H1 (cell line): Measurements from ENCODE around the gene KDM6A. TPM values are rescaled to one million over a fixed set of nuclear protein-coding genes. Genes with fewer than 3 reads are reported as not detected.
"Not testable (repeated sequence)": the region's sequence is repeated elsewhere in the genome, so short reads cannot be mapped to it uniquely, and the experiment has no call there.

Source experiments
- CTCF ChIA-PET: fragments of 300-600 bp; sonication (Branson Sonifier 250); formaldehyde crosslinking; loops from one replicate; lab custom pipeline; 2021; ENCODE audit not compliant: partially characterized antibody; lab: Charles Lee
- POLR2A ChIA-PET: fragments of 300-600 bp; sonication (Branson Sonifier 250); formaldehyde crosslinking; loops from one replicate; lab custom pipeline; 2021; ENCODE audit warnings: inconsistent platforms; ENCODE audit not compliant: partially characterized antibody; lab: Charles Lee
- DNase-seq, 2 experiments: peaks; one replicate each; pipeline versions ENCODE4 v3.0.0 to v3.0.0-alpha.2; 2010 to 2022; ENCODE audit warnings: low spot score in 2 of 2, low read depth in 1 of 2, mixed read lengths in 1 of 2
- FAIRE-seq: peaks from 2 replicates; lab custom pipeline; 2011; peaks lifted over from hg19 to GRCh38; lab: Jason Lieb, UNC
- H2AFZ ChIP-seq: 2 replicates; pipeline ENCODE4 v1.8.1; 2012; ENCODE audit warnings: low read length, inconsistent platforms
- H2AK5ac ChIP-seq: 2 replicates; pipeline ENCODE4 v1.6.1; 2013; ENCODE audit warnings: low read depth, low read length
- H2BK120ac ChIP-seq: replicated peaks from 2 replicates; pipeline ENCODE3; 2013; ENCODE audit warnings: low read depth, low read length, inconsistent platforms
- H2BK12ac ChIP-seq: 2 replicates; pipeline ENCODE4 v1.6.1; 2013; ENCODE audit warnings: low read depth, low read length
- H2BK15ac ChIP-seq: 2 replicates; pipeline ENCODE4 v1.6.1; 2013; ENCODE audit warnings: low read length
- H2BK20ac ChIP-seq: 2 replicates; pipeline ENCODE4 v1.6.1; 2013; ENCODE audit warnings: low read length
- H2BK5ac ChIP-seq: 2 replicates; pipeline ENCODE4 v1.6.1; 2013; ENCODE audit warnings: low read depth, low read length
- H3K14ac ChIP-seq: 2 replicates; pipeline ENCODE4 v1.6.1; 2013; ENCODE audit warnings: inconsistent platforms; ENCODE audit not compliant: insufficient read length
- H3K18ac ChIP-seq: 2 replicates; pipeline ENCODE4 v1.6.1; 2013; ENCODE audit warnings: low read length; ENCODE audit errors: extremely low read depth
- H3K23ac ChIP-seq: 2 replicates; pipeline ENCODE4 v1.6.1; 2013; ENCODE audit warnings: inconsistent platforms; ENCODE audit not compliant: insufficient read length
- H3K23me2 ChIP-seq: 2 replicates; pipeline ENCODE4 v1.6.1; 2013; ENCODE audit warnings: low read depth, low read length
- H3K27ac ChIP-seq: 2 replicates; pipeline ENCODE4 v1.6.1; 2011; ENCODE audit warnings: low read depth, low read length, inconsistent platforms
- H3K27me3 ChIP-seq, 4 experiments: replicated peaks in 1 of 4; 1 replicate in 1 of 4; 2 replicates in 3 of 4; pipeline versions ENCODE4 v1.6.1 to v1.8.1; 2011 to 2013; ENCODE audit warnings: low read length in 3 of 4, mild to moderate bottlenecking in 3 of 4, inconsistent platforms in 2 of 4, mixed read lengths in 2 of 4, moderate library complexity in 1 of 4; ENCODE audit not compliant: control insufficient read depth in 3 of 4, insufficient read depth in 3 of 4; ENCODE audit errors: extremely low read depth in 1 of 4
- H3K36me3 ChIP-seq, 4 experiments: 2 replicates each; pipeline versions ENCODE4 v1.6.1 to v1.8.1; 2011 to 2013; ENCODE audit warnings: mild to moderate bottlenecking in 4 of 4, low read length in 3 of 4, moderate library complexity in 2 of 4, control low read depth in 1 of 4, inconsistent platforms in 1 of 4; ENCODE audit not compliant: insufficient read depth in 4 of 4, control insufficient read depth in 2 of 4
- H3K4ac ChIP-seq: replicated peaks from 2 replicates; pipeline ENCODE3; 2013; ENCODE audit warnings: low read length, low read depth, mixed read lengths, inconsistent platforms; ENCODE audit not compliant: insufficient read length
- H3K4me1 ChIP-seq, 4 experiments: replicated peaks in 1 of 4; 1 replicate in 1 of 4; 2 replicates in 3 of 4; pipeline versions ENCODE4 v1.6.1 to v1.8.1; 2011 to 2013; ENCODE audit warnings: low read length in 3 of 4, inconsistent platforms in 2 of 4, mixed read lengths in 1 of 4; ENCODE audit not compliant: insufficient read depth in 4 of 4, control insufficient read depth in 3 of 4
- H3K4me2 ChIP-seq, 2 experiments: 2 replicates each; pipeline versions ENCODE4 v1.6.1 to v1.8.1; 2011 to 2013; ENCODE audit warnings: low read depth in 2 of 2, low read length in 2 of 2, control low read depth in 1 of 2, inconsistent platforms in 1 of 2, mild to moderate bottlenecking in 1 of 2; ENCODE audit not compliant: insufficient read depth in 1 of 2
- H3K4me3 ChIP-seq, 4 experiments: fragments of 200-600, 300-600 bp in 1 of 4; sonication (generic), shearing (Covaris generic), sonication (Bioruptor Twin) in 1 of 4; 2 replicates each; pipeline versions ENCODE4 v1.5.1 to v1.8.1; 2011 to 2016; ENCODE audit warnings: low read length in 4 of 4, low read depth in 3 of 4, control low read depth in 2 of 4, inconsistent platforms in 2 of 4, mild to moderate bottlenecking in 2 of 4, mixed read lengths in 1 of 4, moderate library complexity in 1 of 4; ENCODE audit not compliant: insufficient read depth in 2 of 4; ENCODE audit errors: extremely low read depth in 1 of 4
- H3K56ac ChIP-seq: replicated peaks from 2 replicates; pipeline ENCODE3; 2013; ENCODE audit warnings: low read depth, mild to moderate bottlenecking, mixed read lengths, low read length, inconsistent platforms; ENCODE audit not compliant: insufficient read length
- H3K79me1 ChIP-seq: 2 replicates; pipeline ENCODE4 v1.6.1; 2013; ENCODE audit warnings: low read depth, low read length, control low read depth
- H3K79me2 ChIP-seq, 2 experiments: 2 replicates each; pipeline versions ENCODE4 v1.6.1 to v1.8.1; 2012 to 2013; ENCODE audit warnings: low read length in 2 of 2, mild to moderate bottlenecking in 2 of 2, inconsistent platforms in 1 of 2; ENCODE audit not compliant: insufficient read depth in 2 of 2, control insufficient read depth in 1 of 2
- H3K9ac ChIP-seq, 4 experiments: replicated peaks in 1 of 4; 1 replicate in 1 of 4; 2 replicates in 3 of 4; pipeline versions ENCODE4 v1.6.1 to v1.8.1; 2011 to 2013; ENCODE audit warnings: low read depth in 3 of 4, low read length in 3 of 4, control low read depth in 2 of 4, mild to moderate bottlenecking in 2 of 4, moderate library complexity in 2 of 4, inconsistent platforms in 1 of 4; ENCODE audit errors: extremely low read depth in 1 of 4
- H3K9me3 ChIP-seq, 2 experiments: 2 replicates each; pipeline versions ENCODE4 v1.6.1 to v1.8.1; 2012 to 2013; ENCODE audit warnings: mild to moderate bottlenecking in 2 of 2, moderate library complexity in 2 of 2, control low read depth in 1 of 2, inconsistent platforms in 1 of 2, low read depth in 1 of 2, low read length in 1 of 2, mixed read lengths in 1 of 2; ENCODE audit not compliant: insufficient read depth in 2 of 2
- H4K20me1 ChIP-seq, 2 experiments: replicated peaks in 1 of 2; 2 replicates each; pipeline versions ENCODE3 to v1.8.1; 2011 to 2013; ENCODE audit warnings: inconsistent platforms in 2 of 2, low read length in 2 of 2, mild to moderate bottlenecking in 1 of 2; ENCODE audit not compliant: insufficient read depth in 2 of 2, control insufficient read depth in 1 of 2
- H4K5ac ChIP-seq: 2 replicates; pipeline ENCODE4 v1.6.1; 2013; ENCODE audit warnings: low read length, low read depth, mixed read lengths, inconsistent platforms; ENCODE audit not compliant: insufficient read length
- H4K8ac ChIP-seq: 2 replicates; pipeline ENCODE4 v1.8.0; 2013; ENCODE audit warnings: mild to moderate bottlenecking, moderate library complexity, low read length, inconsistent platforms; ENCODE audit not compliant: insufficient read depth; ENCODE audit errors: extremely low read depth
- H4K91ac ChIP-seq: replicated peaks from 2 replicates; pipeline ENCODE3; 2013; ENCODE audit warnings: low read length, mixed read lengths, inconsistent platforms; ENCODE audit not compliant: insufficient read length
- WGBS, 2 experiments: shearing (Covaris generic) in 1 of 2; methylation state at CpG; one replicate each; pipeline versions ENCODE4 v1.1.6 to v1.1.7; 2013 to 2015; ENCODE audit warnings: low lambda C conversion rate in 2 of 2, mixed read lengths in 2 of 2, inconsistent platforms in 1 of 2, low coverage in 1 of 2, missing lambda C conversion rate in 1 of 2; ENCODE audit not compliant: insufficient replicate concordance in 2 of 2, insufficient coverage in 1 of 2, insufficient read length in 1 of 2; ENCODE audit errors: extremely low coverage in 1 of 2, missing lambda C conversion rate in 1 of 2; 5-methylcytosine and 5-hydroxymethylcytosine counted together
- polyA plus RNA-seq, 7 experiments: library from polyadenylated mRNA; depleted of rRNA in 3 of 7; stranded (reverse) in 5 of 7; unstranded in 2 of 7; fragments of >200 nt in 5 of 7; fragments of 200-250 nt in 2 of 7; gene quantifications; 1 replicate in 5 of 7; 2 replicates in 1 of 7; 4 replicates in 1 of 7; pipeline versions ENCODE4 v1.2.1 to v1.2.3, GENCODE V29; 2011 to 2013; ENCODE audit warnings: missing spikeins in 2 of 7, mixed read lengths in 2 of 7
- total RNA-seq: library from RNA; stranded (reverse); fragmentation: NEBNext Ultra II Directional; extraction: Animal tissue kit (Norgen Biotek cat#: 25700); gene quantifications from 2 replicates; pipeline ENCODE4 v1.2.1, GENCODE V29; 2021

KDM6A gene
- total and polyA plus RNA-seq, 2 of the 8 experiments (the other 6 are each of a cell fraction or from before 2014, with no cell fraction given) = 43.5 to 58.4 TPM

DNA sequence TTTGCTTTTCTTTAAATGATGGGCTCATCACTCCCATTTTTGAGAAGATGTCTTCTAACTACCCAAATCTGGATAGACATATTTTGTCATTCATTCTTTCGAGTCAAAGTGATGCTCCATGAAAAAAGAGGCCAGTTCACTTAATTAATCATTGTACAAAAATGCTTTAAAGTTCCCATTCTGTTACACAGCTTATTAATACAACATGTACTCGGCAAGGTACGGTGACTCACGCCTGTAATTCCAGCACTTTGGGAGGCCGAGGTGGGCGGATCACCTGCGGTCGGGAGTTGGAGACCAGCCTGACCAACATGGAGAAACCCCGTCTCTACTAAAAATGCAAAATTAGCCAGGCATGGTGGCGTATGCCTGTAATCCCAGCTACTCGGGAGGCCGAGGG is 67.6 kb downstream of the KDM6A start:
- H2BK120ac ChIP-seq, H3K4me1 ChIP-seq, H3K56ac ChIP-seq, H2AFZ ChIP-seq, CTCF ChIA-PET, H4K8ac ChIP-seq, H3K4ac ChIP-seq, H2BK15ac ChIP-seq, H3K27ac ChIP-seq, H3K18ac ChIP-seq, H3K9me3 ChIP-seq, H3K23ac ChIP-seq, H3K79me1 ChIP-seq, H2AK5ac ChIP-seq, H3K36me3 ChIP-seq, H4K5ac ChIP-seq, FAIRE-seq, H3K4me2 ChIP-seq, H4K91ac ChIP-seq, H3K9ac ChIP-seq, H3K27me3 ChIP-seq, H2BK20ac ChIP-seq, POLR2A ChIA-PET, H3K4me3 ChIP-seq, H3K23me2 ChIP-seq, DNase-seq, H3K14ac ChIP-seq, H2BK12ac ChIP-seq, H2BK5ac ChIP-seq, H4K20me1 ChIP-seq: not testable (repeated sequence)
- peaks cover 0 to 95% of the 10 kb centered on the region in 2 experiments; a peak in 3 of 4 replicates for H3K79me2 ChIP-seq
- WGBS, 2 experiments = 95% methylated on average over 4 of the region's 12 CpGs; no CpG with 5 or more reads in 1 of the 2 experiments
